NB4 (cell line): Measurements from ENCODE around the gene CXCL17.
"Not testable (repeated sequence)": the region's sequence is repeated elsewhere in the genome, so short reads cannot be mapped to it uniquely, and the experiment has no call there.

Experiments used
- DNase-seq: peaks from one replicate; pipeline ENCODE4 v3.0.0; 2010; ENCODE audit warnings: low read depth
- H3K4me3 ChIP-seq: one replicate; pipeline ENCODE4 v1.5.1; 2011; ENCODE audit warnings: mild to moderate bottlenecking, low read depth, low read length, moderate library complexity
- MYC ChIP-seq: IDR thresholded peaks from 2 replicates; pipeline ENCODE4 v1.6.1; 2011; ENCODE audit warnings: low read depth, low read length
- POLR2A ChIP-seq: IDR thresholded peaks from 2 replicates; pipeline ENCODE4 v1.6.1; 2011; ENCODE audit warnings: mild to moderate bottlenecking; ENCODE audit not compliant: insufficient read length; ENCODE audit errors: extremely low read depth
- TF ChIP-seq, protein P1 (sequence below): IDR thresholded peaks from one replicate; pipeline ENCODE4 v1.5.1; 2012; ENCODE audit warnings: low read depth, low read length
- TF ChIP-seq, protein P2 (sequence below): IDR thresholded peaks from 2 replicates; pipeline ENCODE4 v1.6.1; 2011; ENCODE audit warnings: low read depth, low read length

The CXCL17 gene

DNA sequence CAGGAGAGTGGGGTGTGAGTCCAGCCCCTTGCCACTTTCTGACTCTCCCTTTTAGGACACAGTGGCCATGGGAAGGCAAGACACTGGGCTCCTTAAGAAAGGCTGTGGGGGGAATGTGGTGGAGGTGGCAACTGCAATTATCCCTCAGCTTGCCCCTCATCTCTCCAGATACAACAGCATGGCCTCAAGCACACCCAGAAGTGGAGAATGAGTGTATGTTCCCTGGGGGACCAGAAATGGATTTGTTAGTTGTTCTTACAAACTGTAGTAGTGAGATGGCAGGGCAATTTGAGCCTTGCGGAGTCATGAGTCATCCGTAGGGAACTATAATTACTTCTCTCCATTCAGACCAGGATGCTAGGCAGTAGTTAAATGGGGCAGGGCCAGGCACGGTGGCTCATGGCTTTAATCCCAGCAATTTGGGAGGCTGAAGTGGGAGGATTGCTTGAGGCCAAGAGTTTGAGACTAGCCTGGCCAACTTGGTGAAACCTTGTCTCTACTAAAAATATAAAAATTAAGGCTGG lies 25.6 kb upstream of the CXCL17 start:
- DNase-seq: no peak
- no peak for TF ChIP-seq MYC
- TF ChIP-seq, protein P1, sequence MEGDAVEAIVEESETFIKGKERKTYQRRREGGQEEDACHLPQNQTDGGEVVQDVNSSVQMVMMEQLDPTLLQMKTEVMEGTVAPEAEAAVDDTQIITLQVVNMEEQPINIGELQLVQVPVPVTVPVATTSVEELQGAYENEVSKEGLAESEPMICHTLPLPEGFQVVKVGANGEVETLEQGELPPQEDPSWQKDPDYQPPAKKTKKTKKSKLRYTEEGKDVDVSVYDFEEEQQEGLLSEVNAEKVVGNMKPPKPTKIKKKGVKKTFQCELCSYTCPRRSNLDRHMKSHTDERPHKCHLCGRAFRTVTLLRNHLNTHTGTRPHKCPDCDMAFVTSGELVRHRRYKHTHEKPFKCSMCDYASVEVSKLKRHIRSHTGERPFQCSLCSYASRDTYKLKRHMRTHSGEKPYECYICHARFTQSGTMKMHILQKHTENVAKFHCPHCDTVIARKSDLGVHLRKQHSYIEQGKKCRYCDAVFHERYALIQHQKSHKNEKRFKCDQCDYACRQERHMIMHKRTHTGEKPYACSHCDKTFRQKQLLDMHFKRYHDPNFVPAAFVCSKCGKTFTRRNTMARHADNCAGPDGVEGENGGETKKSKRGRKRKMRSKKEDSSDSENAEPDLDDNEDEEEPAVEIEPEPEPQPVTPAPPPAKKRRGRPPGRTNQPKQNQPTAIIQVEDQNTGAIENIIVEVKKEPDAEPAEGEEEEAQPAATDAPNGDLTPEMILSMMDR: no peak
- no peak for TF ChIP-seq POLR2A
- TF ChIP-seq, protein P2, sequence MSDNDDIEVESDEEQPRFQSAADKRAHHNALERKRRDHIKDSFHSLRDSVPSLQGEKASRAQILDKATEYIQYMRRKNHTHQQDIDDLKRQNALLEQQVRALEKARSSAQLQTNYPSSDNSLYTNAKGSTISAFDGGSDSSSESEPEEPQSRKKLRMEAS: no peak
- no peak overlapping the region for H3K4me3 ChIP-seq

DNA sequence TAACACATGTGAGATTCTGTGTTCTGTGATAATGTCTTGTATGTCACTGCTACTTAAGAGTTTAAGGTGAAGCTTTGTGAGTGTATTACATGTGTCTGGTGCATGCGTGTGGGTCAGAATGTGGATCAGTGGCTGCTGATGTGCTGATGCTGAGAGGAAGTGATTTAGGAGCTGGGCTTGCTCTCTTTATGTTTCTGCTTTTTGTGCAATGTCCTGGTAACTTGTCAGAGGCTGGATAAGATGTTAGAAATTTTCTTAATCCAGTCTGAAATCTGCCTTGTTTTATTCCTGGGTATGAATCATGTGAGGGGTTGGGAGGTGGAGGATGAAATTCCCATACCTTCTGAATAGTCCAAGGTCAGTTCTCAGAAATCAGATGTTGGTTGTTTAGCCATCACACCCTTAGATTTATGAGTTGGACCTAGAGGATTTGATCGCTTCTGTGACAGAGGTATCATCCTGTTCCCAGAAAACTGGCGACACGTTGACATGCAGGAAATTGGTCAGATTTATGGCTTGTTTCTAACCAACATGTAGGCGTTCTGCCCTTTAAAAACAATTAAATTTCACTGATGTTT lies 24.5 kb upstream of the CXCL17 start:
- DNase-seq: no peak
- TF ChIP-seq, protein P1: no peak
- TF ChIP-seq, protein P2: no peak
- TF ChIP-seq MYC (no peak), POLR2A (no peak)
- H3K4me3 ChIP-seq: no peak overlapping the region

DNA sequence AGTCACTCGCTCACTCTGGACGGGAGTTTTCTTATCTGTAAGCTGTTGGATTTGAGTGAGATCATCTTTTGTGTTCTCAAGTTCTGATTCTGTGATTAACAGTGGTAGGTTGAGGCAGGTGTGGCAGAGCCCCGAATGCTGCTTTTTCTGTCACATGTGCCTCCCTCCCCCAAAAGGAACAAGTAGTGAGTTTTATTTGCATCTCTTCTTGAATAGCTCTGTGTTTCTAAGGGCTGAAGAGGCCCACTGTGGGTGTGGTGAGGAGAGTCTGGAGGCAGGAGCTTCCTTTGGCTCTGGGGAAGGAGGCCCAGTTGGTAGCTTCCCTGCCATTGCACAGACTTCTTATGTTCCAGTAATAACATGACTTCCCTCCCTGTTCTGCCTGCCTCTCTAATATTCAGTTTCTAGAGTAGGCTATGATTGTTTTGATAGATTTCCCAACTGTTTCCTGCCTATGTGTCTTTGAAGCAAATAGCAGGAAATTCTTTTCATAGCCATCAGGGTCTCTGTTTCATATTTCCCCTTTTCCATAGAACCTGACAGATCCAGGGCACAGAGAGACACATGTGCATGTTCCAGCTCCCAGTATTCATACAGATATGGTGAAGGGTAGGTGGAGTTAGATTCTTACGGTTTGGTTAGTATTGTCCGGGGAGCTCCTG lies 23.9 kb upstream of the CXCL17 start:
- no peak overlapping the region for H3K4me3 ChIP-seq
- TF ChIP-seq, protein P2: no peak
- TF ChIP-seq, protein P1: no peak
- TF ChIP-seq POLR2A (no peak), MYC (no peak)
- no peak for DNase-seq

DNA sequence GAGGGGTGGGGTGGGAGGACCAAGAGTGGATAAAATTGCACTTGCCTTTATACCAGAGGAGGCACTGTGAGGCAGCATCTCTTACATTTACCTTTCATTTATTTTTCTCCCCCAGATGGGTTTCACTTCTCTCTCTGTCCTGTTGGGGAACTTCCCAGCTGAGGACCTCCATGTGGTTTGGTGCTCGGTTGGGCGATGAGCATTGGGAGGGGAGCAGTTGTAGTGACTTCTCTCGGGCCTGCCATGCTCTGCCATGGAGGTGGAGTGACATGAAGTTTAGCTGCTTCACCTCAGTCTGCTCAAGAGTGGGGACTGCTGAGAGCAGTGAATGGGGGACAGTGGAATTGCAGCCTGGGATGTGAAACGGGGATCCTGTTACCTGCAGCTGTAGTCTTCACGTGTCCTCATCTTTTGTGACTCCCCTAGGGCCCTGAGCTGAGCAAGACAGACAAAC lies 23.1 kb upstream of the CXCL17 start:
- DNase-seq: no peak
- no peak for TF ChIP-seq MYC
- TF ChIP-seq, protein P2: no peak
- TF ChIP-seq, protein P1: no peak
- TF ChIP-seq POLR2A: no peak
- H3K4me3 ChIP-seq: no peak overlapping the region

DNA sequence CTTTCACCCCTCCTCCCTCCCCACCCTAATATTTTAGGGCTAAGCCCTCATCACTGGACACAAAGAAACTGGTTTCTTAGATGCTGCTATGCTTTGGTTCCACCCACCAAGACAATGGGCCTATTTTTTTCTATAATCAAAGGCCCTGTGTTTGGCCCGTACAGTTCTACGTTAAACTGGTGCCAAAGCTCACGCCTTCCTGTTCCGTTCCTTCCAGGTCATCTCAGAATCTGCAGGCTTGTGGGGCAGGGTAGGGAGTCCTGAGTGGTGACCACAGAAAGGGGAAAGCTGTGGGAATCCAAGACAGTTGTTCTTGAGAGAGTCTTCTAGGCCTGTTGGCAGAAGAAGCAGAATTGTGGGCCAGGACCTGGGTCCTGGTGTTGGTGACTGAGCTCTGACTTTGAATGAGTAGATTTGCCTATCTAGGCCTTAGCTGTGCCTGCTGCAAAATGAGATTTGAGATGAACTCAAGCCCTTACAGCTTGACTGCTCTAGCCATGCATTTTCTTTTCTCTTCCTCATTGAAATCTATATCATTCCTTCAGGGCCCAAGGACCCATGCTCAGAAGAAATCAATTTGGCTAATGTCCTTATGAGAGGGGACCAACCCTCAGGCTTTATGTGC lies 19.1 kb upstream of the CXCL17 start:
- DNase-seq: no peak
- TF ChIP-seq, protein P1: no peak
- TF ChIP-seq, protein P2: no peak
- TF ChIP-seq MYC: no peak
- TF ChIP-seq POLR2A: no peak
- H3K4me3 ChIP-seq: no peak overlapping the region

DNA sequence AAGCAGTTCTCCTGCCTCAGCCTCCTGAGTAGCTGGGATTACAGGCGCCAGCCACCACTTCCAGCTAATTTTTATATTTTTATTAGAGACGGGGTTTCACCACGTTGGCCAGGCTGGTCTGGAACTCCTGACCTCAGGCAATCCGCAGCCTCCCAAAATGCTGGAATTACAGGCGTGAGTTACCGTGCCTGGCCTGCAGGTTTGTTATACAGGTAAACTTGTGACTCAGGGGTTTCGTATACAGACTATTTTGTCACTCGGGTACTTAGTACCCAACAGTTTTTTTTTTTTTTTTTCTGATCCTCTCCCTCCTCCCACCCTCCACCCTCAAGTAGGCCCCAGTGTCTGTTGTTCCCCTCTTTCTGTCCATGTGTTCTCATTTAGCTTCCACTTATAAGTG lies 18.5 kb upstream of the CXCL17 start:
- DNase-seq, H3K4me3 ChIP-seq: not testable (repeated sequence)
